ENCODE measurements around the gene POPDC3. TPM values are rescaled to one million over a fixed set of nuclear protein-coding genes. Genes with fewer than 3 reads are reported as not detected.
A peak's percentile ranks its signal among the peaks of the same experiment; 100 is the strongest.
"Not testable (repeated sequence)": the region's sequence is repeated elsewhere in the genome, so short reads cannot be mapped to it uniquely, and the experiment has no call there.

POPDC3 gene
- total RNA-seq, 1 donor from 2014 or later, result 0.92 TPM

DNA sequence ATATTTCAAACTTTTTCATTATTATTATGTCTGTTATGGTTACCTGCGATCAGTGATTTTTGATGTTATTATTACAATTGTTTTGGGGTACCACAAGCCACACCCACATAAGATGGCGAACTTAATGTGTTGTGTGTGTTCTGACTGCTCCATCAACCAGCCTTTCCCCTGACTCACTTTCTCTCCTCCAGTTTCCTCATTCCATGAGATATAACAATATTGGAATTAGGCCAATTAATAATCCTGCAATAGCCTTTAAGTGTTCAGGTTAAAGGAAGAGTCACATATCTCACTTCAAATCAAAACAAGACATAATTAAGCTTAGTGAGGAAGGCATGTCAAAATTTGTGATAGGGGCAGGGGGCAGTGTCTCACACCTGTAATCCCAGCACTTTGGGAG lies 16.3 kb upstream of the POPDC3 start:
- no peak for DNase-seq (ENCODE audit: low read depth, low spot score)

DNA sequence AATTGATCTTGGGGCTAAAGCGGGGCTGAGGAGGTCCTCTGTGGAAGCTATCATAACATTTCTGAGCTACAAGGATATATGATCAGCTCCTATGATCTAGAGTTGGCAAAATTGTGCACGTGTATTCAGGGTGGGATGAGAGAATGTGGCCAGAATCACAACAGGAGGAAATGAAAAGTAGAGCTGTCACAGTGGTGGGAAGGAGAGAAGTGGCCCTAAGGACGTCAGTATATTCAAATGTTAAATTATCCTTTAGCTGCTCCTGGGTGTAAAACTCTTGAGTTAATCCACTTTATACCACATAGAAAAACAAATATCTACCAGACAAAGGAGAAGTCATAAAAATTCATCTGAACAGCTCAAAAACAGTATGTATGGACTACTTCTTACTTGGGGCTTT lies 14.8 kb upstream of the POPDC3 start:
- DNase-seq (ENCODE audit: low read depth, low spot score), result no peak

DNA sequence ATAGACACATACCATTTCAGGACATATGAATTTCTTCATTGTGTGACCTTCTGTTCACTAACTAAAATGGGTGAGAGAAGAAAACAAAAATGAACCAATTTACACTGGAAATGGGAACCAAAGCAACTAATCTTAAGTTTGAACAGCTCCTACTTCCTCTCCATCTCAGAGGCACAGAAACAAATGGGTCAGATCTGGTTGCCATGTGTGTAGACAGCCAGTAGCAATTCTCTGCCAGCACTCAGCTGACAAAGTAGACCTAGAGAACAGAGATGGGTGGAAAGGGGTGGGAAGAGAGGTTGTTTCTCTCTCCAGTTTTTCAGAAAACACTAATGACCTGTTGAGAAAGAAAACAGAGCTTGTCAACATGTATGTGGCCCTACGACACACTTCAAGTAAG lies 14.3 kb upstream of the POPDC3 start:
- DNase-seq (ENCODE audit: low read depth, low spot score), result no peak

DNA sequence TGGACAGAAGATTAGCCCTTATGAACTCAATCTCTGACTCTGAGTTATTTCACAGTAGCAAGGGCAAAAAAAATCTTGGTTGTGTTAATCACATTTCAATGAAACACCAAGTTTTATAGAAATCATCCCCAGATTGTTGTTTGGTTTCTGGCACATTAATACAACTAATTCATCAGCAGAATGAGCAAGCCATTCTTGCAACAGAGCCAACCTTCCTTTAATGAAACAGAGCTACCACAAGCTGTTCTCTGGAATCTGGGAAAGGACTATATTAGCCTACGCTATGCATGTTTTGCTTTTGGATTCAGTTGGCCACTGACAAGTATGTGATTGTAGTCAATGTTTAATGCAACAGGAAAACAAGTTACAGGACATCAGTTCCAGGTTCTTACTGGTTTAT lies 13.8 kb upstream of the POPDC3 start:
- DNase-seq (ENCODE audit: low read depth, low spot score), result no peak

DNA sequence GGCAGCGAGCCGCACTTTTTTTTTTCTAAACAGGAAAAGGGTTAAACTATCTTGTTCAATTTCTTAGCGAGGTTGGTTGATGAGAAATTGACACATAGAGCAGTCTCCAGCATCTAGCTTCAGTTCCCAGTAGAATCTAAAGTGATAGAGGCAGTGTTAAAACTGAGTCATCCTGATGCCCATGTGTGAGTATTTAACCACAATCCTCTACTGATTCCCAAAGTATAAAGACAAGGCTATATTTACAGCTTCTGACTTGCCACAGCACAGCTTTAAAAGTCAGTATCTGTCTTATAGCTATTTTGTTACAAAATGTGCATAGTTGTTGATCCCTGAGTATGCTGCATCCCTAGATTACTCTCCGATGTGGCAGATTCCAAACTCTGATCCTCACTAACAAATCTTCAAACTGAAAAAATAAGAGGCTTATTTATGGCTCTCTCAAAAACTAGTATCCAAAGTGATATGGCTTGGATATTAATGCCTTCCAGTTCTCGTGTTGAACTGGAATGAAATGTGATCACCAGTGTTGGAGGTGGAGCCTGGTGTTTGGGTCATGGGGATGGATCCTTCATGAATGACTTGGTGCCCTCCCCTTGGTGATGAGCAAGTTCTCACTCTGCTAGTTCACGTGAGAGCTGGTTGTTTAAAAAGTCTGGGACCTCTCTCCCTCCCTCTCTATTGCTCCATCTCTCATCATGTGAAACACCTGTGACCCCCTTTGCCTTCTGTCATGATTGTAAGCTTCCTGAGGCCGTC lies 13.1 kb upstream of the POPDC3 start:
- DNase-seq (ENCODE audit: low read depth, low spot score), result no peak

DNA sequence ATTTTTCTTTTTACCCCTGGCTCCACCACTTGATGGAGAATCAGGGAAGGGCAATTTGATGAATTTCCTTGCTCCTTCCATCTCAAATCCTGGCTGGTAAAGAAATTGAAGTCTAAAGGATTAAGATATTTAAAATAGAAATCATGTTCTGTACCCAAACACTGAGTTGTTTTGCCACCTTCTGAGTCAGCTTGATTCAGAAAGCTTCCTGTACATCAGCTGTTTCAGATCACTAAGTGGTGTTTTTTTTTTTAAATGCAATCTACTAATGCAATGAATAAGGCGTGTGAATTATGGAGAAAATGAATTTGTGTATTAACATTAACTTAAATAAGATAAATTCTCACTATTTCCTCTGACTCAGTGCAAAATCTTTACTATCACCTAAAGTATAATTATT lies 11.5 kb upstream of the POPDC3 start:
- DNase-seq (ENCODE audit: low read depth, low spot score), result no peak

DNA sequence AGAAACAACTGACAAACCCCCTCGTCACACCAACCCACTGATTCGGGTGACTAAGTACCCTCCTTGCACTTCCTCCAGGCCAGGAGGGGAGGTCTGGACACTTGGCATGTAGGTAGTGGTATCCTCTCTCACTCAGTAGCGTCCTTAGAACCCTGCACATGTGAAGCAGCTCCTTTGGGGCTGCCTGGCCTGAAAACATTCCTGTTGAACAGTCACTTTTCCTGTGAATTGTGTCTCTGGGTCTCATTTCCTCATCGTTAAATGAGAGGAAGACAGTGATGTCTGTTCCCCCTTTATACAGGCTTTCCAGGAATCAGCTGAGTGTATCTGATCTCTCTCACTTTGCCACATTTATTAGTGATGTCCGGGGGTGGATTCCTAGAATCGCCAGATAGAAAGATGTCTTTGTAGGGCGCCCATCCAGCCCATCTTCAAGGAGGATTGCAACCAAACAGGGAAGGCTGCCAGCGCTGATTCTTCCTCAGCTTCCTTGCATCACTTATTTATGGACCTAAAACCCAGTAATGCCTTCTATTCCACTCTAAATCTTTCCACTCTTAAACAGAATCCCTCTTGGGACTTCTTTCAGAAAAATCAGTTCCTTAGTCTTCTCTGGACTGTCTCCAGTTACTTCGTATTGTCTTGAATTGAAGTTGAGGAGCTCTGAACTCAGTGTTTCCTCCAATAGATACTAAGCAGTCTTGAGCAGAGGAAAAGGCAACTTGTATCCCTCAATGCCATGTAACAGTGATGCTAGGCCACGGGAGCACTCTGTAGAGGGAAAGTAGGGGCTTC lies 9.4 kb upstream of the POPDC3 start:
- no peak for DNase-seq (ENCODE audit: low read depth, low spot score)

DNA sequence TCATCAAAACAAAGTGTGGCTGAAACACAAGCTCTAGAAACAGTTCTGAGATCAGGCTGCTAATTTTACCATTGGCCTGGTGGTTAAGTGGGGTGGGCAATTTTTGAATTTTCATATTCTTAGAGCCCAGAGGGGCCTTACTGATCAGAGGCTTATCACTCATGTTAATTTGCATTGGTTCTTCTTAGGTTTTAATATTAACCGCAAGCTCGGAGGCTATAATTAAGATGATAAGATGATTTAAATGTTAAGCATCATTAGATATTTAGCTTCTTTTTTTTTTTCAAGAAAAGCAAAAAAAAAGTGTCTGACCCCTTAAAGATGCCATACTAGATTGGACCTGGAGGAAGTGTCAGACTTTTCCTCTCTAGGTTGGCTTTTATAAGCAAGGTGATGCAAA lies 8.4 kb upstream of the POPDC3 start:
- no peak for DNase-seq (ENCODE audit: low read depth, low spot score)

DNA sequence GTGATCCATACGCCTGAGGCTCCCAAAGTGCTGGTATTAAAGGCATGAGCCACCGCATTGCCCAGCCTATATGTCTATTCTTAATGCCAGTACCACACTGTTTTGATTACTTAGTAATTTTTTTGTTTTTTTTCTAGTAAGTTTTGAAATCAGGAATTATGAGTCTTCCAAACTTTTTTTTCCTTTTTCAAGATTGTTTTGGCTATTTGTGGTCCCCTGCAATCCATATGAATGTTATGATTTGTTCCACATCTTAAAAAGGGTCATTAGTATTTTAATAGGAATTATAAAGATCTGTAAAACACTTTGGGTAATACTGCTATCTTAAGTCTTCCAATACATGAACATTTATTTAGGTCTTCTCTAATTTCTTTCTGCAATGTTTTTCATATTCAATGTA lies 6.8 kb upstream of the POPDC3 start:
- DNase-seq (ENCODE audit: low read depth, low spot score), result no peak

DNA sequence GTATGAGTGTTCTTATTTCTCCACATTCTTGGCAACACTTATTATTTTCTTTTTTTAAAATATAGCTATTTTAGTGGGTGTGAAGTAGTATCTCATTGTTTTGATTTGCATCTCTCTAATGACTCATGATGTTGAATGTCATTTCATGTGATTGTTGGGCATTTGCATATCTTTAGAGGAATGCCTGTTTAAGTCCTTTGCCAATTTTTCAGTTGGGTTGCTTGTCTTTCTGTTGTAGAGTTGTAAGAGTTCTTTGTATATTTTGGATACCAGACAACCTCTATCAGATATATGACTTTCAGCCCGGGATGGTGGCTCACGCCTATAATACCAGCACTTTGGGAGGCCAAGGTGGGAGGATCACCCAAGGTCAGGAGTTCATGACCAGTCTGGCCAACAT lies 5.1 kb upstream of the POPDC3 start:
- peak; percentile 57 for DNase-seq (ENCODE audit: low read depth, low spot score)

DNA sequence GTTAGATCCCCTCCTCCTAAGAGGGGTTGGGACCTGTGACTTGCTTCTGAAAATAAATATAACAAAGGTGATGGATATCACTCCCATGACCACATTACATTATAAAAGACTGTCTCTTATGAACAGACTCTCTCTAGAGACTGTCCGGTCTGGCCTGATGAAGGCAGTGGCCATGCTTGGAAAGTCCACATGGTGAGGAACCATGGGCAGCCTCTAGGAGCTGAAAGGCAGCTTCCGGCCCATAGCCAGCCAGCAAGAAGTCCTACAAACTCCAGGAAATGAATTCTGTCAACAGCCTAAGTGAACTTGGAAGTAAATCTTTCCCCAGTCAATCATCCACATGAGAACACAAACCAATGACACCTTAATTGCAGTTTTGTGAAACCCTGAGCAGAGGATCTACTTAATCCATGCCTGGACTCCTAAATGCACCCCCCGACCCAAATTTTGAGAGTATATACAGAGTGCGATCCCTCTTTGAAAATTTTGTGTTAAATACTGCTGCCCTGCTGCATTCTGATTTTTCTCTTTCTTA lies 2.2 kb upstream of the POPDC3 start:
- no peak for DNase-seq (ENCODE audit: low read depth, low spot score)

DNA sequence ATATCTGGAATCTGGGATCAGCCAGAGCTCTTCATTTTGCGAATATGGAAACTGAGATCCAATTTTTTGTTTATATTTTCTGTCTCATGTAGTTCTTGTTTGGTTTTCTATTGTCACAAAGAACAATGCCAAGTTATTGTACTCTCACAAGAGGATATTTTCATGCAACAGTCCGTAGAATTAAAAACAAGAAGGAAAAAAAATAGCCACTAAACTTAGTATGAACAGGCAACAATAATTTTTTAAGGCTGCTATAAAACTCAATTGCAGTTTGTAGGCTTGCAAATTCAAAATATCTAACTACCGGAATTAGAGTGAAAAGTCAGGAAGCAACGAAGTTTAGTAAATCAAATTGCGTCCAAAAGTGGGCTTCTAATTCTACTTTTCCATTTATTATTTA lies 1.2 kb downstream of the POPDC3 start:
- no peak for DNase-seq (ENCODE audit: low read depth, low spot score)

DNA sequence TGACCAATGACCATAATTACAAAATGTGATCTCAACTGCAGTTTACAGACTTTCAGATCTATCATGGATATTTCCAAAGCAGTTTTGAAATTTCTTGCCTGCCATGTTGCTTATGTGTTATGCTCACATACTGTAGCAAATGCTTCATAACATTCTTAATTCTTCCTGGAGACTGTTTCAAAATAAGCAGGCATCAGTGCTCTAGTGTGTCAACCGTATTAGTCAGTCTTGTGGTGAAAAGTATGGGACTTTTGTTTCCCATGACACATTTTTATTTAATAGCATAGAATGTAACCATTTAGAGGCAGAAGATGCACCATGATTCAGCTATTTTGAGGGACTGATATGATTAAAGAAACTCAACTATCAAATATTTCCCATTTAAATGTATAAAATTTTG lies 1.7 kb downstream of the POPDC3 start:
- no peak for DNase-seq (ENCODE audit: low read depth, low spot score)

DNA sequence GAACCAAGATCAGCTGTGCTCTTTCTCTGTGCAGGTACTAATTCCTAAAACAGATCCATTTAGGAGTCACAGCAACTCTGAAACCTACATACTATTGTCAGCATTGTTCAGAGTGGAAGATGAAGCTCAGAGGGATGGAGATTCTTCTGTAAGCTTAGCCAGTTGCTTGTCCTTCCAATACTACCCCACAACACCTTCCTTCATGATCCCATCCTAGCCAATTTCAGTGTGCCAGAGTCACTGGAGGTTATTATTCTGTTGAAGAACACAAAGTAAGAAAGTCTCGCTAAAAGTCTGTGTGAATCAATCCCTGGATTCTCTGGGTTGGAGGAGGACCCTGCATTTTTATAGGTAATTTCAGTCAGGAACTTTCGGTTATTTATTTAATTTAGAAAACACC lies 2.3 kb downstream of the POPDC3 start:
- DNase-seq (ENCODE audit: low read depth, low spot score), result no peak

DNA sequence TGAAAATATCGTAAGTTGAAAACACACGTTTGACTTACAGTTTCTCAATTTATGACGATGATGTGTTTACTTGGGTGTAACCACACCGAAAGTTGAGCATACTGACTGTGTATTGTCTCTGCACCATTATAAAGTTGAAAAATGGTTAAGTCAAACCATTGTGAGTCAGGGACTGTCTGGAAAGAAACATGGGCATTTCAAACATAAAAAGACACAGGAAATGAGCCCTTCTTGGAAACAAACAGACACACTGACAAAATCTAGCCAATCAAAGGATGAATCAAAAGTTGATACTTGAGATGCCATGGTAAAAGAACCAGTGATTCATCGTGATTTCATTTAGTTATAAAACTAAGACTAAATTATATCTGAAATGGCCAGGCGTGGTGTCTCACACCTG lies 5.3 kb downstream of the POPDC3 start:
- DNase-seq (ENCODE audit: low read depth, low spot score), result no peak

DNA sequence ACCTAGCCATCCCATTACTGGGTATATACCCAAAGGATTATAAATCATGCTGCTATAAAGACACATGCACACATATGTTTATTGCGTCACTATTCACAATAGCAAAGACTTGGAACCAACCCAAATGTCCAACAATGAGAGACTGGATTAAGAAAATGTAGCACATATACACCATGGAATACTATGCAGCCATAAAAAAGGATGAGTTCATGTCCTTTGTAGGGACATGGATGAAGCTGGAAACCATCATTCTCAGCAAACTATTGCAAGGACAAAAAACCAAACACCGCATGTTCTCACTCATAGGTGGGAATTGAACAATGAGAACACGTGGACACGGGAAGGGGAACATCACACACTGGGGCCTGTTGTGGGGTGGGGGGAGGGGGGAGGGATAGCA lies 7.3 kb downstream of the POPDC3 start:
- not testable (repeated sequence) for DNase-seq (ENCODE audit: low read depth, low spot score)

DNA sequence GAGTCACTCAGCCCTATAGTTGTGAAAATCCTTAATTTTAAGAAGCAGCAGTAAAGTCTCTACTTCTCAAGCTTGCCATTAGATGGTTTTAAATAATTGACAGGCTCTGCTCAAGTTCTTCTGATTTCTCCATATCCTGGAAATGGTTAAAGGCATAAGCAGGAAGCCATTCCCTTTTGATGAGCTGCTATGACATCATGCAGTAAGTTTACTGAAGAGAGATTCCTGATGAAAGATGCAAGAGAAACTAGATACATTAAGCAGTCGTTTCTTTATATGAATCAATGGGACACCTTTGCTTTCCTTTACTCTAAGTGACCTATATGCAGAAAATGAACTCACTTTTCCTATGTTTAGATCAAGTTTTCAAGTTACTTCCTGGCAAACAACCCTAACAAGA lies 9.8 kb downstream of the POPDC3 start:
- no peak for DNase-seq (ENCODE audit: low read depth, low spot score)

DNA sequence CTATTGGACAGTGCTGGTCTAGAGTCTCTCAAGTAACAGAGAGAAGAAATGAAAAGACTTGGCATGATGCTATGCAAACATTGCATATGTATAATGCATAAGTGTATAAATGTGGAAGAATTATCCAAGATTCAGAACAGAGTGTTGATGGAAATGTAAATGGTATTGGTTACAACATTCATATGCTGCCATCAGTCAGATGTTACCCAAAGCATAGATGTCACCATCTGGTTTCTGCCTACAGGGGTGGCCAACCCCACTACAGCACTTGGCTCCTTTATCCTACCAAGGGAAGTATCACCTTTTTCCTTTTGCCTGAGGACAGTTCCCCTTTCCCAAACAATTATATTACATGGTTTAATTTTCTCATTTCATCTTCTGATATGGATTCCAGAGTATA lies 11.9 kb downstream of the POPDC3 start:
- DNase-seq (ENCODE audit: low read depth, low spot score), result no peak

DNA sequence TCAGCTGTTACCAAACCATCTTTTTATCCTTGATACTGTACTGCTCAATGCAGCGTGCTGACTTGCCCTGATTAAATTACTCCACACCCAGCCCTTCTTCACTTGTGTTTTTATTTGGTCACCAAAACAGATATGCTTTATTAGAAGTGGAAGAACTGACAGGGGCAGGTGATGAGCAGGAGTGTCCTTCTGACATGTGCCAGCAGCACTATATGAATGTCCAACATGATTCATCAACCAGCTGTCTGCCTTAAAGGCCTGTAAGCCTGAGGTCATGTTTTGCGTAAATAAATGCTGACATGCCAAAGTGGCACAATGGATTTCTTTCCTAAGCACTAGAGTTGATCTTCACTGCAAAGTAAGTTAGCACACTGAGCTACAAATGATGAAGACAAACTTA lies 15.4 kb downstream of the POPDC3 start:
- DNase-seq (ENCODE audit: low read depth, low spot score), result no peak

DNA sequence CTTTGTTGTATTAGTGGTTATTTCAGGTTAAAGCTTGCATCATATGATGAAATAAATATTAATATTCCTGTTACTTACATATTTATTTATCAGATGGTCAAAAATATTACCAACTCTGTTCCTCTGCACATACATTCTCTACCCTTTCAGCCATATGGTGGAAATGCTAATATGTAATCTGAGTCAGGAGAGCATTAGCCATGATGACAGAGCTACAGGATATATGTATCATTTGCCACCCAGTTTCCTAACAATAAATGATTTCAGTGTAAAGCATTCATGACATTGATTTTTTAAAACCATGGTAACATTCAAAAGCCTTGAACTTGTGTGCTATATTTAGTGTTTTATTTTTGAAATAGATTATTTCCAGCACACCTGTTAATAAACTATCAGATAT lies 16.6 kb downstream of the POPDC3 start:
- DNase-seq (ENCODE audit: low read depth, low spot score), result no peak

DNA sequence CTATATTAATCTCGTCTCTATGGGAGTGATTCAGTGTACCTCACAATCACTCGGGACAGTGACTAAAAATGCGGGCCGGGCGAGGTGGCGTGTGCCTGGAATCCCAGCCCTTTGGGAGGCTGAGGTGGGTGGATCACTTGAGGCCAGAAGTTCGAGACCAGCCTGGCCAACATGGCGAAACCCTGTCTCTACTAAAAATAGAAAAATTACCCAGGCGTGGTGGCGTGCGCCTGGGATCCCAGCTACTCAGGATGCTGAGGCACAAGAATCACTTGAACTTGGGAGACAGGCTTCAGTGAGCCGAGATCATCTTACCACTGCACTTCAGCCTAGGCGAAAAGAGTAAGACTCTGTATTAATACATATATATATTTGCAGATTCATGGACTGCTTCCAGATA lies 17.4 kb downstream of the POPDC3 start:
- DNase-seq (ENCODE audit: low read depth, low spot score), result no peak

DNA sequence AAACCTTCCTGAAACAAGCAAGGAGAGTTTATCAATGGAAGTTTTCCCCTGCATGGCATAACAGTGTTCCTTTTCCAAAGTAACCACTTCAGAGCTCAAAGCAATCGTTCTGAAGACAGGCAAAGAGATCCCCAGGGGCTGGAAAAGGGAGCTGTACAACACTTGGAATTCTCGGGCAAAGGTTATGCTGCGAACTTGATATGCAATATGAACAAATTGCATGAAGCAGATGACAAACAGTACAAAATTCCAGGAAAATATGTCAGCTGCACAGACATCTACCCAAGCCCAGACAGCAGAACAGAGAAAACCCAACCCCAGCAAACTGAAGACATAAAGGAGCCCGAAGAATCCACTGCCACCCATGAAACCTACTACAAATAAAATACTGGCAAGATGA lies 18.4 kb downstream of the POPDC3 start:
- no peak for DNase-seq (ENCODE audit: low read depth, low spot score)

DNA sequence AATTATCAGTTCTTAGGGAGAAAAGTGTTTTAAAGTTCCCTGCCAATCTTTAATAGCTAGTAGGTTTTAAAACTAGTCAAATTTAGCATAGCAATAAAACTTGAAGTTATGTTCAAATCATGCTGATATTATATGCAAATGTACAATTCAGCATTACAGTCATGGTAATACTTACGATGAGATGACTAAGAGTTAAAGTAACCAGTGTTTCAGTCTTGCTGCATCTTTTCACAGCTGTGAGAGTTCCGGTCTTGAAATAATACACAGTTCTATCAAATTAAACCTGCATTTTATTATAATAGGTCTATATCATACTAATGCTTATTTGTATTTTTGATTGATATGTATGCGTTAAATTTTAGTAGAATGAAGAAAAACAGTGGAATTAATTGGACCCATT lies 26.1 kb downstream of the POPDC3 start:
- DNase-seq (ENCODE audit: low read depth, low spot score), result no peak

Data from pulmonary artery endothelial cell (primary cell).